Suprapubic skin (tissue), 4 donors: Measurements from ENCODE around the gene PDZRN3. TPM values are rescaled to one million over a fixed set of nuclear protein-coding genes. Genes with fewer than 3 reads are reported as not detected.

ENCODE experiments used
- DNase-seq, 2 donors: peaks; one replicate each; pipeline ENCODE4 v3.0.0-alpha.2; 2019; ENCODE audit warnings: low spot score in 2 of 2
- H3K27ac ChIP-seq: fragments of 200-600 bp; sonication (generic); one replicate; pipeline ENCODE4 v1.5.1; 2019
- H3K27me3 ChIP-seq: fragments of 200-600 bp; sonication (generic); one replicate; pipeline ENCODE4 v1.5.1; 2019
- H3K36me3 ChIP-seq: fragments of 200-600 bp; sonication (generic); one replicate; pipeline ENCODE4 v1.5.1; 2019
- H3K4me1 ChIP-seq: fragments of 200-600 bp; sonication (generic); one replicate; pipeline ENCODE4 v1.5.1; 2019
- H3K4me3 ChIP-seq: fragments of 200-600 bp; sonication (generic); one replicate; pipeline ENCODE4 v1.5.1; 2019; ENCODE audit warnings: mild to moderate bottlenecking
- H3K9me3 ChIP-seq: fragments of 200-600 bp; sonication (generic); one replicate; pipeline ENCODE4 v1.5.1; 2019
- CTCF ChIP-seq, 2 donors: fragments of 200-600 bp in 1 of 2; fragments of 450-650 bp in 1 of 2; sonication (generic) in 1 of 2; IDR thresholded peaks; one replicate each; pipeline ENCODE4 v1.5.1; 2016 to 2019; ENCODE audit warnings: antibody characterized with exemption in 2 of 2, mild to moderate bottlenecking in 1 of 2, moderate library complexity in 1 of 2
- EP300 ChIP-seq: sonication (generic); formaldehyde crosslinking; IDR thresholded peaks from one replicate; pipeline ENCODE4 v1.6.1; 2017; ENCODE audit warnings: antibody characterized with exemption
- POLR2A ChIP-seq, 2 donors: fragments of 450-650 bp; IDR thresholded peaks; one replicate each; pipeline ENCODE4 v1.6.1; 2017; ENCODE audit warnings: antibody characterized with exemption in 2 of 2, mild to moderate bottlenecking in 2 of 2, moderate library complexity in 2 of 2
- POLR2AphosphoS5 ChIP-seq, 3 donors: sonication (generic); formaldehyde crosslinking; IDR thresholded peaks; one replicate each; pipeline ENCODE4 v1.6.1; 2017; ENCODE audit warnings: antibody characterized with exemption in 3 of 3
- WGBS: methylation state at CpG from one replicate; pipeline ENCODE4 v1.1.5; 2018; 5-methylcytosine and 5-hydroxymethylcytosine counted together
- total RNA-seq, 4 donors: library from RNA; depleted of rRNA; stranded (reverse); fragments of >200 nt; gene quantifications; one replicate each; pipeline ENCODE4 v1.1.0, GENCODE V29; 2016

Gene PDZRN3
- total RNA-seq, 4 donors from 2014 or later, result 9.2 to 33.3 (median 13.7) TPM

- H3K27ac ChIP-seq, result no peak overlapping the region
- no peaks in the 10 kb centered on the region for H3K9me3 ChIP-seq
- no peaks in the 10 kb centered on the region for H3K27me3 ChIP-seq
- DNase-seq, result no peak
- no peak overlapping the region for H3K4me3 ChIP-seq
- TF ChIP-seq POLR2AphosphoS5 (IDR thresholded peaks at IDR 0.05), result no peak
- no peak for TF ChIP-seq CTCF (IDR thresholded peaks at IDR 0.05)
- H3K4me1 ChIP-seq, result peaks cover 16% of the 10 kb centered on the region
- H3K36me3 ChIP-seq, result no peaks in the 10 kb centered on the region
- WGBS, result 79% methylated on average over 6 of the region's 6 CpGs
Measured at GRCh38 chr3:73525591-73525990, 99.2 kb downstream of the PDZRN3 start.

- Histone ChIP-seq H3K4me3 (no peak overlapping the region), H3K9me3 (no peaks in the 10 kb centered on the region), H3K4me1 (peaks cover 30% of the 10 kb centered on the region), H3K27me3 (no peaks in the 10 kb centered on the region), H3K27ac (no peak overlapping the region), H3K36me3 (no peaks in the 10 kb centered on the region)
- TF ChIP-seq POLR2AphosphoS5 (IDR thresholded peaks at IDR 0.05), result no peak
- no peak for TF ChIP-seq CTCF (IDR thresholded peaks at IDR 0.05)
- TF ChIP-seq EP300, result no peak
- TF ChIP-seq POLR2A (IDR thresholded peaks at IDR 0.05), result no peak
- DNase-seq, result no peak
- 52% methylated on average over 2 of the region's 2 CpGs for WGBS
Measured at GRCh38 chr3:73523661-73524060, 101.1 kb downstream of the PDZRN3 start.

- 37% methylated on average over 7 of the region's 7 CpGs for WGBS
- no peaks in the 10 kb centered on the region for H3K36me3 ChIP-seq
- H3K4me3 ChIP-seq, result peak overlapping the region; percentile 17
- no peaks in the 10 kb centered on the region for H3K9me3 ChIP-seq
- H3K27ac ChIP-seq, result no peak overlapping the region
- peaks cover 31% of the 10 kb centered on the region for H3K4me1 ChIP-seq
- TF ChIP-seq POLR2AphosphoS5 (IDR thresholded peaks at IDR 0.05) (no peak), EP300 (no peak), CTCF (IDR thresholded peaks at IDR 0.05) (no peak), POLR2A (IDR thresholded peaks at IDR 0.05) (no peak)
- no peak for DNase-seq
- no peaks in the 10 kb centered on the region for H3K27me3 ChIP-seq
Measured at GRCh38 chr3:73521734-73522336, 102.9 kb downstream of the PDZRN3 start.

GRCh38 chr3:73520931-73521461 lies 103.7 kb downstream of the PDZRN3 start:
- no peak for DNase-seq
- H3K4me3 ChIP-seq, result peak overlapping the region; percentile 17
- no peaks in the 10 kb centered on the region for H3K9me3 ChIP-seq
- no peak for TF ChIP-seq POLR2A (IDR thresholded peaks at IDR 0.05)
- no peak for TF ChIP-seq CTCF (IDR thresholded peaks at IDR 0.05)
- 36% methylated on average over 11 of the region's 13 CpGs for WGBS
- no peaks in the 10 kb centered on the region for H3K36me3 ChIP-seq
- H3K27me3 ChIP-seq, result no peaks in the 10 kb centered on the region
- H3K27ac ChIP-seq, result peak overlapping the region; percentile 60
- H3K4me1 ChIP-seq, result peaks cover 38% of the 10 kb centered on the region

GRCh38 chr3:73516631-73517030 lies 108.1 kb downstream of the PDZRN3 start:
- 45% methylated on average over 5 of the region's 5 CpGs for WGBS
- Histone ChIP-seq H3K4me1 (peaks cover 39% of the 10 kb centered on the region), H3K27me3 (no peaks in the 10 kb centered on the region), H3K9me3 (no peaks in the 10 kb centered on the region), H3K36me3 (no peaks in the 10 kb centered on the region), H3K27ac (no peak overlapping the region), H3K4me3 (no peak overlapping the region)
- DNase-seq, result no peak
- TF ChIP-seq POLR2A (IDR thresholded peaks at IDR 0.05), result no peak
- TF ChIP-seq CTCF (IDR thresholded peaks at IDR 0.05), result no peak
- peak; percentile 86 for TF ChIP-seq EP300
